GM19324 (cell line): Measurements from ENCODE around the gene MRPL54.
"Not testable (repeated sequence)": the region's sequence is repeated elsewhere in the genome, so short reads cannot be mapped to it uniquely, and the experiment has no call there.

Experiments used
- ATAC-seq: cut with Tn5 transposase; IDR thresholded peaks from one replicate; pipeline ENCODE4 v1.9.1; 2021; ENCODE audit warnings: mild to moderate bottlenecking, moderate library complexity; ENCODE audit not compliant: unreplicated experiment, low FRiP score

Gene MRPL54

DNA sequence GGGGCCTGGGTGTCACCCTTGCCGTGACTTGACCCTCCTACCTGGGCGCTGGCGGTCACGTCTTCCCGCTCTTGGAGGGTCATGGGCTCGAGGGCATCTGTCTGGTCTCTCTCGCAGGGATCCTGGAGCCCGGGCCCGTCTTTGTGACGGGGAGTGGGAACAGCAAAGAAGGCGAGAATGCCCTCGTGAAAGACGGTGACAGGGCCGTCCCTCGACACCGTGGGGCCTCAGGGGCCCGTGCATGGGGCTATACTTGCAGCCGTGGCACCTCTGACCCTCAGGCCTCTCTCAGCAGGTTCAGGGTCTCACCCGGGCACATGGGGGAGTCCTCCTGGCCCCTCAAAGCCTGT lies 44.6 kb downstream of the MRPL54 start:
- ATAC-seq: no peak

DNA sequence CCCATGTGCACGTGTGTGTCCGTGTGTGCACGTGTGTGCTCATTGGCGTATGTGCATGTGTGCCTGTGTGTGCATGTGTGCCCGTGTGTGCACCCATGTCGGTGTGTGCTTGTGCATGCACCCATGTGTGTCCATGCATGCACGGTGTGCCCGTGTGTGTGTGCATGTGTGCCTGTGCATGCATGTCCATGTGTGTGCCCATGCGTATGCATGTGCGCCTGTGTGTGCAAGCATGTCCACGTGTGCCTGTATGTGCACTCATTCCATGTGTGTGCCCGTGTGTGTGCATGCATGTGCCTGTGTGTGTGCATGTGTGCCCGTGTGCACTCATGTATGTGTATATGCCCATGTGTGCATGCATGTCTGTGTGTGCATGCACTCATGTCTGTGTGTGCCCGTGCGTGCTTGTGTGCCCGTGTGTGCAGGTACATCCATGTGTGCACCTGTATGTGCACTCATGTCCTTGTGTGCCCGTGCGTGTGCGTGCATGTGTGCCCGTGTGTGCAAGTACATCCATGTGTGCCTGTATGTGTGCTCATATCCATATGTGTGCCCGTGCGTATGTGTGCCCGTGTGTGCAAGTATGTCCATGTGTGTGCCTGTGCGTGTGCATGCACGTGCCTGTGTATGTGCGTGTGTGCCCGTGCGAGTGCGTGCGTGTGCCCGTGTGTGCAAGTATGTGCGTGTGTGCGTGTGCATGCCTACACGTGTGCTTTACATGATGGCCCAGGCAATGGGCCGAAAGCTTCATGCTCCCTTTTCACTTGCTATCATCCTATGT lies 45.3 kb downstream of the MRPL54 start:
- no peak for ATAC-seq

DNA sequence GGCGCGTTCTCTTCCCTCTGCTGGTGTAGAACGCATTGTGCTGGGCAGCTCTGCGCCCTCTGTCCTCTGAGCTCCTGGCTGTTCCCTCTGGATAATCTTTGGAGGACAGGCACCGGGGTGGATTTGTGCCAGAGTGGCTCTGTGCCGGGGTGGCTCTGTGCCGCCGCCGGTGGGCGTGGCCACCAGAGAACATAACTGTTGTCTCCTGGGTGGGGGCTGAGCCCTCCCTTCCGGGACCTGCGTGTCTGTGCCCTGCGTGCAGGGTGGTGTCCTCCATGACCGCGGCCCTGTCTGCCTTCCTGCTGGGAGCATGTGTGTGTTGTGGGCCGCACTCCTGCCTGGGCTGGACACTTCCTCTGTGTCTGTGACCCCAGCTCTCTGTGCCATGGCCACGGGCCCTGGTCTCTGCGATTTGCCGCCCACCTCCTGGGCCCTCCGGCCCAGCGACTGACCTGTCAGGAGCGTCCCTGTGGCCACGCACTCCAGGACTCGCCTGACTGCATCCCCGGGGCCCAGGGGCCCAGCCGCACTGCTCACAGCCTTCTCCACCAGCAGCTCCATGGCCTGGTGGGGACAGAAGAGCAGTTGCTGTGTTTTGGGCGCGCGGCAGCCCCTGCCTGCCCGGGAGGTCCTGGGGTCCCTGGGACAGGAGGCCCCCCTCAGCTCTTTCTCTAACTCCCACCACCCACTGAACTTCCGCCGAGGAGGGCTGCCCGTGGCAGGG lies 46.1 kb downstream of the MRPL54 start:
- ATAC-seq: no peak

DNA sequence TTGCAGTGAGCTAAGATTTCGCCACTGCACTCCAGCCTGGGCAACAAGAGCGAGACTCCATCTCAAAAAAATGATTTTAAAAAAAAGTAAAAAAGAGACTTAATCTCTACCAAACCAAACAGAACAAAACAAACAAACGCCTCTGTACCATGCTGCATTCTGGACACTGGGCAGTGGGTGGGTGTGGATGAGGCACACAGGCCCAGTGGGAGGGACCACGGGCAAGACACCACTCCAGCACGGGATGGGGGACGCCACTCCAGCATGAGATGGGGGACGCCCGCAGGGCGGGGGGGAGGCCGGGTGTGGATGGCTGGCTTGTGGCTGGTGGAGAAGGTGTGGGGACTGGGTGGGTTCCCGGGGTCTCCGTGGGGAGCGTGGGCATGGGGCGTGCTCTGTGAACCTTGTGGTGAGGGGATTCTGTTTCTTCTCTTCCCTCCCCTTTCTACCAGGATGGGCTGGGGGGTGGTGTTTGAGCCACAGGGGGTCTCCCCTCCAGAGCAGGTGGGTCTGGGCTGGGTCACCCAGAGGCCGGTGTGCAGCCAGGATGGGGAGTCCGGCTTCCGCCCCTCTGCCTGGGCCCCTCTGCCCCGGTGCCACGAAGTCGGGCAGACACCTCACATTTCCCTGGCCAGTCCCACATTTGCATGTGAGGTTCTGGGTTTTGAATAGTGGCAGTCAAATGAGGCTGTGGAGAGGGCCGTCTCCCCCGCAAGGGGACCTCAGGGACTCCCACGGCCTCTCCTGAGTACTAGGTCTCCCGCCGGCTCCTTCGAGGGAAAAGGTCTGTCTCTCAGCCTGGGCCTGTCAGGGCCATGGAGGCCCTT lies 47.6 kb downstream of the MRPL54 start:
- no peak for ATAC-seq

DNA sequence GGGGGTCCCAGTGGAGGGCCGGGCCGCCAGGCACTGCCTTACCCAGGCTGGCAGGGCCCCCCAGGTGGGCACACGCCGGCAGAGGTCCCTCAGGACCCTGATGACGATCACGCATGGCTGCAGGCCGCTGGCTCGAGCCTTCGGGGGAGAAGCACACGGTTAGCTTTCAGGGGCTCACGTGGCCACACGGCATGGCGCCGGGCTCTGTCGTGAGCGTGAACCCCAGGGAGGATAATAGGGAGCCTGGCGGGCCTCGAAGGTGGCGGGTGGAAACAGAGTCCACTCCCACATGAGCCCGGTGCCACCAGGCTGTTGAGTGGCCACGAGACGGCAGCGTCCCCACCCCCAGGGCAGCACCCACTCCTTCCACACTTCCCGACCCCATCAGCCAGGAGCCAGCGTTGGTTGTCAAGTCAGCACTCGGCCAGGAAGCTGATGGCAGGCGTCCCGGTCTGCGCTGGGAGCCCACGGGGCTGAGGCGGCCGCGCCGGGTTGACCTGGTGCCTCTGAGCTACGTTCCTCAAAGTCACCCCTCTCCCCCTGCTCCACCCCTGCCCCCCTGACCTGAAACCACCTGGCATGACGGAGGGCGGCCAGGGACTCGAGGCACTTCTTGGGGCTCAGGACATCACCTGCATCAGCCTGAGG lies 48.4 kb downstream of the MRPL54 start:
- ATAC-seq: no peak

DNA sequence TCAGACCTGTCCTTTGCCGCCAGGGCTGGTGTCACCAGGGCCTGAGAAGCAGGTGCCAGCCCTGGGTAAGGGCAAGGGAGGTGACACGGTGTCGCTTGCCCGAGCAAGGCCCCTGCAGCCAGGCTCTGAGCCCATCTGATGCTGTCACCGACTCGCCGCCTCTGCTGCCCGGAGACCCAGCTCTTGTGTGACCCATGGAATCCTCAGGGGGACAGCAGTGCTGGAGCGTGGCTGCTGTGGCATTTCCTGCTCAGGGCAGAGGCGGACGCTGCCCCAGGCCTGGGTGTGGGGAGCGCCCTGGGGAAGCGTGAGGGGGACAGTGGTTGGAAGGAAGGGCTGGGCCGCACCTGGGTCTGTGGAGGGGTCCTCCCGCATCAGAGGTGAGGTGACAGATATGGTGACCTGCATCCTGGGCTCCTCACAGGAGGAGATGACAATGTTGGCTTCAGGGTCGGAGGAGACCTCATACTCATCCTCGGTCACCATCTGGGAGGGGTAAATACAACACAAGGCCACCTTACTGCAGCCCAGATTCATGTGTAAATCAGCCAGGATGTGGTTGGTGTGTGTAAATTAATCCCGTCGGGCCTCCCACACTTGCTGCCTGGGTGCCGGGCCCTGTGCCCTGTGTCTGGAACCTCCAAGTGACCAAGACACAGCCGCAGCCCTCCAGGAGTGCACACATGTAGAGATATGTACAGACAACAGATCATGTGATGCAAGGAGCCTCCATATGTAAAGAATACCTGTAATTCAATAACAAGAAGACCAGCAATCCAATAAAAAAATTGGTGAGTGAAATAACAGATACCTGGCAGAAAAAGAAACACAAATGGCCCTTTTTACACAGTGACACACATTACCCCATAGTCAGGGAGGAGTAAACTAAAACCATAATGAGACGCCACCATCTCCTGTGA lies 51.3 kb downstream of the MRPL54 start:
- ATAC-seq: no peak

DNA sequence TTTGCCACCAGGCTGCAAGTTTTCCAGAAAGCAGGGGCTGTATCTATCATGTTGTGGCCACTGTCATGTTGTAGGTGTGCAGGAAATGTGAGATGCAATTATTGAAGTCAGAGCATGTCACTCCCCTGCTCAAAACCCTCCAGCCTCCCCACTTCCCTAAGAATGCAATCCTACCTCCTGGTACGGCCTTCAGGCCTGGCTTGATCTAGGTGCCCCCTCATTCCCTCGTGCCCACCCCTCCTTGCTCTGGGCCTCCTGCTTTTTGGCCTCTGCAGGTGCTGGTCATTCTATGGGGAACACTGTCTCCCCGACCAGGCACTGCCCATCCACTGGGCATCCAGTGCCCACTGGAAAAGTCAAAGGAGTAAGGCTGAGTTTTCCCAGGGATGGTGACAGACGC lies 52.2 kb downstream of the MRPL54 start:
- ATAC-seq: no peak

DNA sequence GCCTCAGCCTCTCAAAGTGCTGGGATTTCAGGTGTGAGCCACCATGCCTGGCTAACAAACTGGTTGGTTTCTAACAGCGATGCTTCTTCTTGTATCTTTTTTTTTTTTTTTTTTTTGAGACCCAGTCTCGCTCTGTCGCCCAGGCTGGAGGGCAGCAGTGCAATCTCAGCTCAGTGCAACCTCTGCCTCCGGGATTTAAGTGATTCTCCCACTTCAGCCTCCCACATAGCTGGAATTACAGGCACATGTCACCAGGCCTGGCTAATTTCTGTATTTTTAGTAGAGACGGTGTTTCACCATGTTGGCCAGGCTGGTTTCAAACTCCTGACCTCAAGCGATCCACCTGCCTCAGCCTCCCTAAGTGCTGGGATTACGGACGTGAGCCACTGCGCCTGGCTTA lies 53.7 kb downstream of the MRPL54 start:
- not testable (repeated sequence) for ATAC-seq

DNA sequence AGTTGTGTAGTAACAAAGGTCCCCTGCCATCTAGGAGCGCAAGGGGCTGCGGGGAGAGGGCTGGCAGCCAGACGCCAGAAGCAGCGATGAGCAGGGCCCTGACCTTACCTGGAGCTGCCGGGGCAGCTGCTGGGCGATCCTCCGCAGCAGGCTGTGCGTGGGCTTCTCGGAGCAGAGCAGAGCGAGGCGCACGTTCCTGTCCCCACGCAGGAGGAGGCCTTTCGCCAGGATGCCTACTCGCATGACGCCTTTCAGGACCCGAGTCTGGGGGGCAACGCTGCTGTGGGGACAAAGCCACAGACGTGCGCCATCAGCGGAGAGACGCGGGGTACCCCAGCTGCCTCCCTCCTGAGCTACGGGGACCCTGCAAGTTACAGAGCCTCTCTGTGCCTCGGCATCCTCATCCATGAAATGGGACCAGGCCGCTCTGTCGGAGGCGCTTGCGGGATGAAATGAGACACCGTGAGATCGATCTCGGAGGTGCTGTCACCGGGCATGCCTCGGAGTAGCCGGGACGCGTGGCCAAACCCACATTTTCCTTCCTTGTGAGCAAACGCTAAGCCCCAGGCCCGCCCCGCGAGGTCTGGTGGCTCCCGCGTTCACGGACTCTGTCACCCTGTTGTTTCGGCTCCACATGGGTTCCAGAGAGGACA lies 54.2 kb downstream of the MRPL54 start:
- ATAC-seq: no peak
